ENCODE data around the gene CCDC179. TPM values are rescaled to one million over a fixed set of nuclear protein-coding genes. Genes with fewer than 3 reads are reported as not detected.

CCDC179 gene
- total and polyA plus RNA-seq, 4 donors, result not detected

GRCh38 chr11:22800482-22800881, 59.8 kb downstream of the CCDC179 start:
- WGBS, 2 donors, result 77 to 84% methylated on average over 5 of the region's 5 CpGs
- ATAC-seq (ENCODE audit: low FRiP score), result no peak
- Histone ChIP-seq H3K4me1 (ENCODE audit: control insufficient read depth in 1 of 2, insufficient read depth in 2 of 2, low read length in 2 of 2) (no peaks in the 10 kb centered on the region), H3K9me3 (ENCODE audit: control insufficient read depth, low read length) (no peaks in the 10 kb centered on the region), H3K27ac (ENCODE audit: low read depth in 1 of 2, low read length in 2 of 2) (no peak overlapping the region), H3K27me3 (ENCODE audit: control insufficient read depth in 1 of 2, insufficient read depth in 2 of 2, low read length in 1 of 2) (no peaks in the 10 kb centered on the region), H3K4me3 (ENCODE audit: low read length in 2 of 2) (no peak overlapping the region), H3K36me3 (ENCODE audit: control insufficient read depth in 1 of 2, insufficient read depth in 2 of 2, low read length in 1 of 2) (no peaks in the 10 kb centered on the region)
- intact Hi-C loops (cut with DNase I), result no loop called here
- DNase-seq, result no peak

- Histone ChIP-seq H3K36me3 (ENCODE audit: control insufficient read depth in 1 of 2, insufficient read depth in 2 of 2, low read length in 1 of 2) (no peaks in the 10 kb centered on the region), H3K9me3 (ENCODE audit: control insufficient read depth, low read length) (no peaks in the 10 kb centered on the region), H3K4me1 (ENCODE audit: control insufficient read depth in 1 of 2, insufficient read depth in 2 of 2, low read length in 2 of 2) (no peaks in the 10 kb centered on the region), H3K27ac (ENCODE audit: low read depth in 1 of 2, low read length in 2 of 2) (no peak overlapping the region), H3K27me3 (ENCODE audit: control insufficient read depth in 1 of 2, insufficient read depth in 2 of 2, low read length in 1 of 2) (no peaks in the 10 kb centered on the region), H3K4me3 (ENCODE audit: low read length in 2 of 2) (no peak overlapping the region)
- WGBS, 2 donors, result 8 to 31% methylated on average over 1 of the region's 1 CpG
- no peak for ATAC-seq (ENCODE audit: low FRiP score)
- intact Hi-C loops (cut with DNase I), result no loop called here
- DNase-seq, result no peak
Observed at GRCh38 chr11:22798901-22799300, 61.4 kb downstream of the CCDC179 start.

GRCh38 chr11:22797047-22797446, 63.2 kb downstream of the CCDC179 start:
- H3K27me3 ChIP-seq (ENCODE audit: control insufficient read depth in 1 of 2, insufficient read depth in 2 of 2, low read length in 1 of 2), result no peaks in the 10 kb centered on the region
- intact Hi-C loops (cut with DNase I), result no loop called here
- no peak overlapping the region for H3K27ac ChIP-seq (ENCODE audit: low read depth in 1 of 2, low read length in 2 of 2)
- no peaks in the 10 kb centered on the region for H3K9me3 ChIP-seq (ENCODE audit: control insufficient read depth, low read length)
- WGBS, 2 donors, result 87 to 91% methylated on average over 3 of the region's 3 CpGs
- no peak overlapping the region for H3K4me3 ChIP-seq (ENCODE audit: low read length in 2 of 2)
- ATAC-seq (ENCODE audit: low FRiP score) (no peak), DNase-seq (no peak)
- no peaks in the 10 kb centered on the region for H3K4me1 ChIP-seq (ENCODE audit: control insufficient read depth in 1 of 2, insufficient read depth in 2 of 2, low read length in 2 of 2)
- no peaks in the 10 kb centered on the region for H3K36me3 ChIP-seq (ENCODE audit: control insufficient read depth in 1 of 2, insufficient read depth in 2 of 2, low read length in 1 of 2)

Other genes starting within 250 kb of the CCDC179 start
- 1 to 10 TPM; 3.0 to 5.8 TPM for gene FANCF, start 234.7 kb downstream of the CCDC179 start, total RNA-seq
- gene FANCF, start 234.7 kb downstream of the CCDC179 start, polyA plus RNA-seq, result 1 to 10 TPM; 3.2 to 4.6 TPM
- 1 to 10 TPM in 1 of 2 donors, under 1 TPM in 1; 0.52 to 2.1 TPM for gene GAS2, start 193.9 kb downstream of the CCDC179 start, total RNA-seq
- 1 to 10 TPM in 1 of 2 donors, under 1 TPM in 1; 0.18 to 1.8 TPM for gene GAS2, start 193.9 kb downstream of the CCDC179 start, polyA plus RNA-seq
- 10 to 100 TPM; 13.5 to 19.9 TPM for gene SVIP, start 30.7 kb downstream of the CCDC179 start, total RNA-seq
- gene SVIP, start 30.7 kb downstream of the CCDC179 start, polyA plus RNA-seq, result 10 to 100 TPM; 12.5 to 28.4 TPM

Measured in aorta (tissue), 5 donors.